ENCODE measurements around the gene LIN37.

The LIN37 gene

DNA sequence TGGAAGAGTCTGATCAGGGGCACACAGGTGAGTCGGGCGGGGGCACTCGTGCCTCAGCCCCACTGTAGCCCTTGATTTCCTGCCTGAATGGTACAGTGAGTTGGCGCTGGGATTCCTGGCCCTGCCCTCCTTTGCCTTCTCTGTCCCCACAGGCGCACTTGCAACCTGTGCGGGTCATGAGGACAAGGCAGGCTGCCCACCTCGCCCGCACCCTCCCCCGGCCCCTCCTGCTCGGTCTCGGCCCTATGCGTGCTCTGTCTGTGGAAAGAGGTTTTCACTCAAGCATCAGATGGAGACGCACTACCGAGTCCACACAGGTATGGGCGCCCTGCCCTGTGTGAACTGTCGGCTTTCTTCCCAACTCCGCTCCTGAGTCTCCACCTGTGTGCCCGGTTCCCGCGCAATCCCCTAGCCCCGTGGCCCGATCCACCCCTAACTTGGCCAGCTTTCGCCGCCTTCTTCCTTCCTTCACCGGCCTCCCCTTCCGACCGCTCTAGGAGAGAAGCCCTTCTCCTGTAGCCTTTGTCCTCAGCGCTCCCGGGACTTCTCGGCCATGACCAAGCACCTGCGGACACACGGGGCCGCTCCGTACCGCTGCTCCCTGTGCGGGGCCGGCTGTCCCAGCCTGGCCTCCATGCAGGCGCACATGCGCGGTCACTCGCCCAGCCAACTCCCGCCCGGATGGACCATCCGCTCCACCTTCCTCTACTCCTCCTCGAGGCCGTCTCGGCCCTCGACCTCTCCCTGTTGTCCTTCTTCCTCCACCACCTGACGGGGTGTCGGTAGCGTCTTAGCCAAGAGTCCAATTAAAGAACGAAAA lies 32.2 kb upstream of the LIN37 start:
- Histone ChIP-seq H3K36me3 (replicated peaks; ENCODE audit: low read depth, low read length) (peaks cover 5% of the 10 kb centered on the region), H2AFZ (ENCODE audit: low read depth, low read length) (peak overlapping the region; percentile 63), H3K9ac (ENCODE audit: low read length) (peak overlapping the region; percentile 67), H3K4me1 (ENCODE audit: low read length) (peaks cover 62% of the 10 kb centered on the region), H4K20me1 (ENCODE audit: insufficient read depth, low read length) (peaks cover 14% of the 10 kb centered on the region), H3K4me2 (ENCODE audit: low read length) (peak overlapping the region; percentile 83), H3K27me3 (ENCODE audit: low read depth, low read length) (no peaks in the 10 kb centered on the region), H3K4me3 (ENCODE audit: low read length) (peak overlapping the region; percentile 80), H3K27ac (ENCODE audit: low read length) (peak overlapping the region; percentile 69), H3K9me3 (ENCODE audit: insufficient read depth, low read length) (no peaks in the 10 kb centered on the region), H3K79me2 (ENCODE audit: low read length) (peaks cover 34% of the 10 kb centered on the region)
- TF ChIP-seq EZH2phosphoT487 (IDR thresholded peaks at IDR 0.05; ENCODE audit: low read depth), result no peak
- TF ChIP-seq CTCF (IDR thresholded peaks at IDR 0.05; ENCODE audit: low read depth, low read length), result no peak

DNA sequence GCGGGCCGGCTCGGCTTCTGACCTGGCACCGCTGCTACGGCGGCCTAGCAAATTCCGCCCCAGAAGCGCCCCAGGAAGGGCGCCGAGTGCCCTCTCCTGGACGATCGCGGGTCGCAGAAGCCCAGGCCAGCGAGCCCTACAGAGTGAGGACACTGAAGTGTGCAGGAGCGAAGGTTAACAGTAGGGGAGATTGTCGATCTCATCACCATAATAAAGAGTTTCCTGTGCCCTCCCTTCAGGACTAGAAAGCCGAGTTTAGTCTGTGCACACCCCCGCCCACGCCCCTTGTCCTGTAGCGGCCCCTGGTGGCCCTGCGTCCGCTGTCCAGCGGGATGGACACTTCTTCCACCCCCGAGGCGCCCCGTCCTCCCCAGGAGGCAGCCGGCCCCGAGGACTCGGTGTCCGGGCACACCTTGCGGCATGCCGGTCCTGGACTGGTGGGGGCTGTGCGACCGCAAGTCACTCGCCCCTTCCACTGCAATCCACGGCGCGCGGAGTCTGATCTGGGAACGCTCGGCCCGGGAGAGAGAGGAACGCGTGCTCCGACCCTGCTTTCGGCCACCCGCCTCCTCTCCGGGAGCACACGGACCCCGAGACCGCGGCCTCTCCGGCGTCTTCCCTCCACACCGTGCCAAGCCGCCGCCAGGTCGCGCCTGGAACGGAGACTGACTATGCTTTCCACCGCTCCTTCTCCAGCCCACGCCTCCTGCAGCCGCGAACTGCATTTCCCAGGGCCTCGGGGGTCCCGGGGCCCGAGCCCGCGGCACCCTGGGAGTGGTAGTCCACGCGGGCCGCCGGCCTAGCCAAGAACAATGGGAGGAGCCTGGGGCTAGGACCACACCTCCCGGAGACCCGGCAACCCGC lies 31.3 kb upstream of the LIN37 start:
- Histone ChIP-seq H3K9me3 (ENCODE audit: insufficient read depth, low read length) (no peaks in the 10 kb centered on the region), H3K27me3 (ENCODE audit: low read depth, low read length) (no peaks in the 10 kb centered on the region), H3K9ac (ENCODE audit: low read length) (peak overlapping the region; percentile 67), H2AFZ (ENCODE audit: low read depth, low read length) (peak overlapping the region; percentile 63), H3K36me3 (replicated peaks; ENCODE audit: low read depth, low read length) (peaks cover 12% of the 10 kb centered on the region), H3K27ac (ENCODE audit: low read length) (peak overlapping the region; percentile 69), H3K4me3 (ENCODE audit: low read length) (peak overlapping the region; percentile 80), H3K79me2 (ENCODE audit: low read length) (peaks cover 39% of the 10 kb centered on the region), H3K4me2 (ENCODE audit: low read length) (peak overlapping the region; percentile 83), H3K4me1 (ENCODE audit: low read length) (peaks cover 53% of the 10 kb centered on the region), H4K20me1 (ENCODE audit: insufficient read depth, low read length) (peaks cover 14% of the 10 kb centered on the region)
- TF ChIP-seq EZH2phosphoT487 (IDR thresholded peaks at IDR 0.05; ENCODE audit: low read depth) (no peak), CTCF (IDR thresholded peaks at IDR 0.05; ENCODE audit: low read depth, low read length) (peak; percentile 99)

DNA sequence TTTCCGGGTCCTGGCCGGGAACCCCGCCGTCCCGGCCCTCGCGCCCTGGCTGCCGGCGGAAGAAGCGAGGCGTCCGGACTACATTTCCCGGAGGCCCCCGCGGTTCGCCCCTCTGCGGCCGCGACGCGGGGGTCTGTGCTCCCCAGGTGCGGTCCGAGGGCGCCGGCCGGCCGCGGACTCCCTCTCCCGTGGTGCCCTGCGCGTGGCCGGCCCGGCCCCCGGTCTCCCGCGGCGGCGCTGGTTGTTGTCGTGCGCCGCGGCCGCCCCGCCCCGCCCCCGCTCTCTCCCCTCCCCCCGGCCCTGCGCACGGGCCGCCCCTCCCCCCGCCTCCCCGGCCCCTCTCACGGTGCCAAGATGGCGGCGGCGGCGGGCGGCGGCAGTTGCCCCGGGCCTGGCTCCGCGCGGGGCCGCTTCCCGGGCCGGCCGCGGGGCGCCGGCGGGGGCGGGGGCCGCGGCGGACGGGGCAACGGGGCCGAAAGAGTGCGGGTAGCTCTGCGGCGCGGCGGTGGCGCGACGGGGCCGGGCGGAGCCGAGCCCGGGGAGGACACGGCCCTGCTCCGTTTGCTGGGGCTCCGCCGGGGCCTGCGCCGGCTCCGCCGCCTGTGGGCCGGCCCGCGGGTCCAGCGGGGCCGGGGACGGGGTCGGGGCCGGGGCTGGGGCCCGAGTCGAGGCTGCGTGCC lies 30.6 kb upstream of the LIN37 start, which contains the start of gene KMT2B:
KMT2B (plus strand) TSS at position 339 of the 680 bp plus-strand sequence; CDS start at position 355, 16 bp downstream.
- Histone ChIP-seq H2AFZ (ENCODE audit: low read depth, low read length) (peak within 1 kb of the TSS; percentile 63), H3K4me1 (ENCODE audit: low read length) (peaks cover 46% of the 10 kb centered on the region), H3K79me2 (ENCODE audit: low read length) (peaks cover 39% of the 10 kb centered on the region), H3K27ac (ENCODE audit: low read length) (peak within 1 kb of the TSS; percentile 69), H3K4me2 (ENCODE audit: low read length) (peak within 1 kb of the TSS; percentile 96), H3K4me3 (ENCODE audit: low read length) (peak within 1 kb of the TSS; percentile 99), H3K36me3 (replicated peaks; ENCODE audit: low read depth, low read length) (peaks cover 19% of the 10 kb centered on the region), H3K27me3 (ENCODE audit: low read depth, low read length) (no peaks in the 10 kb centered on the region), H4K20me1 (ENCODE audit: insufficient read depth, low read length) (peaks cover 14% of the 10 kb centered on the region), H3K9ac (ENCODE audit: low read length) (peak within 1 kb of the TSS; percentile 86), H3K9me3 (ENCODE audit: insufficient read depth, low read length) (no peaks in the 10 kb centered on the region)
- TF ChIP-seq EZH2phosphoT487 (IDR thresholded peaks at IDR 0.05; ENCODE audit: low read depth) (no peak), CTCF (IDR thresholded peaks at IDR 0.05; ENCODE audit: low read depth, low read length) (no peak)
